ENCODE measurements around the gene STXBP4. TPM values are rescaled to one million over a fixed set of nuclear protein-coding genes. Genes with fewer than 3 reads are reported as not detected.

STXBP4 gene
- total and polyA plus RNA-seq, 2 experiments from 2014 or later = 25.0 to 52.1 TPM

- Mint-ChIP-seq H3K27ac (no peak overlapping the region), H3K4me3 (no peak overlapping the region), H3K4me1 (0 out of 3 replicates have a peak, but pooled peaks cover 2% of the 10 kb centered on the region), H3K36me3 (ENCODE audit: low read depth) (peaks cover 15% of the 10 kb centered on the region), H3K27me3 (ENCODE audit: insufficient read depth, low read depth, poor library complexity) (no peaks in the 10 kb centered on the region), H3K9me3 (peaks cover 15% of the 10 kb centered on the region)
- no peak for DNase-seq (ENCODE audit: low spot score)
- H3K27ac ChIP-seq (ENCODE audit: low read depth) = no peak overlapping the region
- H2AFZ ChIP-seq = no peak overlapping the region
- no peaks in the 10 kb centered on the region for H3F3A ChIP-seq (replicated peaks; ENCODE audit: low read depth)
- H3K4me2 ChIP-seq = no peak overlapping the region
- H3K9me2 ChIP-seq (ENCODE audit: insufficient read depth) = no peaks in the 10 kb centered on the region
- ATAC-seq = no peak
- H3K4me3 ChIP-seq = no peak overlapping the region
- no peaks in the 10 kb centered on the region for H4K20me1 ChIP-seq (replicated peaks; ENCODE audit: insufficient read depth)
- no peaks in the 10 kb centered on the region for H3K27me3 ChIP-seq (ENCODE audit: insufficient read depth)
- no peak for TF ChIP-seq NANOG (IDR thresholded peaks at IDR 0.05; ENCODE audit: borderline replicate concordance)
- no peak for TF ChIP-seq EZH2 (IDR thresholded peaks at IDR 0.05; ENCODE audit: low read depth, unreplicated experiment)
- TF ChIP-seq ZNF462 (CRISPR knock-in tag; IDR thresholded peaks at IDR 0.05) = no peak
- no peak for TF ChIP-seq POLR2AphosphoS5 (IDR thresholded peaks at IDR 0.05; ENCODE audit: low read depth)
- TF ChIP-seq ZNF114 (CRISPR knock-in tag; IDR thresholded peaks at IDR 0.05) = no peak
- TF ChIP-seq ZNF331 (CRISPR knock-in tag; IDR thresholded peaks at IDR 0.05; ENCODE audit: low read depth) = no peak
- TF ChIP-seq JUNB (IDR thresholded peaks at IDR 0.05; ENCODE audit: unreplicated experiment) = no peak
- TF ChIP-seq ETS1 (IDR thresholded peaks at IDR 0.05) = no peak
- no peak for TF ChIP-seq STAT1 (IDR thresholded peaks at IDR 0.05; ENCODE audit: unreplicated experiment)
- no peaks in the 10 kb centered on the region for H3K36me3 ChIP-seq (ENCODE audit: insufficient read depth)
- peaks cover 59% of the 10 kb centered on the region for H3K79me2 ChIP-seq (replicated peaks; ENCODE audit: insufficient read depth)
- no peaks in the 10 kb centered on the region for H3K4me1 ChIP-seq (ENCODE audit: insufficient read depth)
Measured at GRCh38 chr17:54983260-54983659, 14.7 kb downstream of the STXBP4 start.
